Skin of body (tissue), 2 donors: ENCODE measurements around the gene IFT43. TPM values are rescaled to one million over a fixed set of nuclear protein-coding genes. Genes with fewer than 3 reads are reported as not detected.

ENCODE experiments used
- DNase-seq: peaks from one replicate; lab custom pipeline; 2025; lab: John Stamatoyannopoulos, UW
- total RNA-seq: library from RNA; depleted of rRNA; stranded (reverse); fragments of >200 nt; gene quantifications from one replicate; pipeline ENCODE4 v1.2.3, GENCODE V29; 2014

The IFT43 gene
- total RNA-seq, result 24.9 TPM

DNA sequence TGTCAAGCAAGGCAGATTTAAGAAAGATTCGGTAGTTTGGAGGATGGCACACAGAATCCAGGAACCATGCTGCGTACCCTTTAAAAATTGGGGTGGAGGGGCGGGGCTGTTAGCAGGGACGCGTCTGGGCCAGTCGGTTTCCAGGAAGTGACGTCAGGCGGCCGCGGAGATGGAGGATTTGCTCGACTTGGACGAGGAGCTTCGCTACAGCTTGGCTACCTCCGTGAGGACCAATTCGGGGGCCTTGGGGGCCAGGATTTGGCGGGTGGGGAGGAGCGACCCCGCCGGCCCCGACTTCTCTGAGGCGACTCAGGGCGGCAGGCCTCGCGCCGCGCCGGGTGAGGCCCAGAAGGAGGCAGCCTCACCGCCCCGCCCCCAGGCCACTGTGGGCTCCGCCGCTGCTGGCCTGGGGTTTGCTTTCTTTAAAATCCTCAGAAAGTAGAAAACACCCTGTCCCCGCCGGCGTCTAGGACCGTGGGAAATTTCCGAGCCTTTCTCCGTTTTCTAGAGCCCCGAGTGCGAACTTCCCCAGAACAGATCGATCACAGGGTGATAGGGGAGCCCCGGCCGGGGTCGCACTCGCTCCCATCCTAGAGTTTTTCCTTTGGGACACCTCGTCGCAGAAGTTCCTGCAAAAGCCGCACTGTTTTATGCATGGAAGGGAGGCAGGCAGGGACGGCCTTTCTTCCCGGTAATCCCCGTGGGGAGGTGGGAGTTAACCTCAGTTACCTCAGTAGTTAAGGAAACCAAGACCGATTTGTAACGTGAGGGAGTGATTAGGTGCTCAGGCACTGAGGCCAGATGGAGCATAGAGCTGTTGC lies at the start of gene IFT43:
Gene IFT43 (plus strand): TSS at position 146 of the 821 bp plus-strand sequence. CDS start 24 bp downstream, at position 170.
- peak; percentile 78 for DNase-seq

DNA sequence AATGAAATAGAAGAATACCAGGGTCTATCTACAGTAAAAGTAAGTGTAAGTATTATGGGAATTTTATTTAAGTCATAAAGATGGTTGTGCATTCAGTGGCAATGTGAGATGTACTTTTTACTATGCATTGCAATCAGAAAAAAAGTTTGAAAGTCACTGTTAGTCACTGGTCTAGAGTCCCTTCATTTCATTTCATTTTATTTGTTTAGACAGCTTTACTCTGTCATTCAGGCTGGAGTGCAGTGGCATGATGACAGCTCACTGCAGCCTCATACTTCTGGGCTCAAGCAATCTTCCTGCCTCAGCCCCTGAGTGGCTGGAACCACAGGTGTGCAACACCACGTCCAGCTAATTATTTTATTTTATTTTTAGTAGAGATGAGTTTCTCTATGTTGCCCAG lies 46.4 kb upstream of the IFT43 start:
- no peak for DNase-seq

GRCh38 chr14:75941030-75941429 lies 44.5 kb upstream of the IFT43 start:
- no peak for DNase-seq

- no peak for DNase-seq
These were observed 40.8 kb upstream of the IFT43 start for GRCh38 chr14:75944607-75945241.

DNA sequence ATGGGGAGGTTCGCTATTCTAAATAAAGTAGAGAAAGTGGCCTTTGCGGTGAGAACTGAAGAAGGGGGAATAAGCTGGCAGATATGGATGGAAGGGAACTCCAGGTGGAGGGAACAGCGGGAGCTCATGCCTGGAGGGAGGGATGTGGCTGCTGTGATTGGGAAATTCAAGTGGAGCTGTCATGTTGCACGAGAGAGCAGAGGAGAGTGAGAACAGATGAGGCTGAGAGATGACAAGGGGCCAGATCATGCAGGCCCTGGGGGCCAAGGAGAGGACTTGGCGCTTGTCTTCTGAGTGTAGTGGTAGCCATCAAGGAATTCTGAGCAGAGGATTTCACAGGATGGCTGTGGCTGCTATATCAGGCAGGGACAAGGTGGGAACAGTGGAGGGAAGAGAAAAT lies 38.8 kb upstream of the IFT43 start:
- no peak for DNase-seq

GRCh38 chr14:75952489-75952888 lies 33.1 kb upstream of the IFT43 start:
- no peak for DNase-seq

DNA sequence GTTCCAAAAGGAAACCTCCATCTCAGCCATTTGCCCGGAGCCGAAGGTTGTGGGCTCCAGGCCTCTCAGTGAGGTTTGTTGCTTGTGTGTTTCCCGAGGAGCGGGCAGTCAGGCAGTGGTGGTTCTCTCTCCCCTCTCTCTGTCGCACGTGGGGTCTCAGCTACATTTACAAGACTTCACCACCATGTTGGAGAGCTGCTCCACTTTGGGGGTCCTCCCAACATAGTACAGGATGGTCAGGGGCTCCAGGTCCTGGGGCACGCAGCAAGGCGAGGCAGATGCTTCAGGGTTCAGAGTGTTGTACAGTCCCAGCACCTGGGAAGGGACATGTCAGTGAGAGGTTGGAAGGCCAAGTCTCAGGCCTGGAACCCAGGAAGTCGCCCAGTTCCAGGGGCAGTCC lies 26.5 kb upstream of the IFT43 start:
- no peak for DNase-seq

DNA sequence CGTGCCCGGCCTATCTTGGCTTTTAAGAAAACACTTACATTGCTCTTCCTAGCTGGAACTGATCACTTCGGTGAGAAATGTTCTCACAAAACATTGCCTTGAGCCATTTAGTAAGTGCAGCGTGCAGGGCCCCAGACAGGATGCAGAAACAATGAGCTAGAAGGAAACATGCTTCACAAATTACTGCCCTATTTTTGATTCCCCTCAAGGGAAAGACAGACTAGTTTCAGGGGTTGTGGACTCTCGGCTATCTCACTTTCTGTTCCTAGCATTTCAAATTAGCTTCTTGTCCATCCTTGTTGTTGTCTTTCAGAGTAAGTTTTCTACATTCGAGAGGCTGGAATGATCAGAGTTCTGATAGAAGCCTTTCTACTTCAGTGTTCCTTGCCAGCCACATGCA lies 25.3 kb upstream of the IFT43 start:
- peak; percentile 4 for DNase-seq

DNA sequence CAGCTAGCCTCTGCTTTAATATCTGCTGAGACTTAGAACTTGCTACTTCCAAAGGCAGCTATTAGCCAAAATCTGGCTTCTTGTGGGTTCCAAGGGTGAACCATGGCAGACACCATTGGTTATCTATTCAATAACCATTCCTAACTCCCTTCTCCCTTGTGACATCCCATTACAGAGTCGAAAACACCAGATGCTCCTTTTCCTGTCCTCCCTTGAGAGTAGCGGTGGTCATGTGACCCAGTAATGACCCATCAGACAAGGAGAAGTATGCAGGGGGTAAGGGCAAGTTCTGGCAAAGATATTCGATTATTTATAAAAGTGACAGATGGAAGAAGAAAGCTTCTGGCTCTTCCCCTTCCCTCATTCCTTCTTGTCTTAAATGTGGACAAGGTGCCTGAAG lies 23.9 kb upstream of the IFT43 start:
- DNase-seq, result no peak

GRCh38 chr14:75967866-75968265 lies 17.7 kb upstream of the IFT43 start:
- DNase-seq, result no peak

- DNase-seq, result no peak
These were observed 17.1 kb upstream of the IFT43 start for GRCh38 chr14:75968456-75968855.

GRCh38 chr14:75969126-75969525 lies 16.4 kb upstream of the IFT43 start:
- DNase-seq, result no peak

GRCh38 chr14:75969891-75970290 lies 15.7 kb upstream of the IFT43 start:
- DNase-seq, result no peak

GRCh38 chr14:75970989-75971388 lies 14.6 kb upstream of the IFT43 start:
- DNase-seq, result no peak

DNA sequence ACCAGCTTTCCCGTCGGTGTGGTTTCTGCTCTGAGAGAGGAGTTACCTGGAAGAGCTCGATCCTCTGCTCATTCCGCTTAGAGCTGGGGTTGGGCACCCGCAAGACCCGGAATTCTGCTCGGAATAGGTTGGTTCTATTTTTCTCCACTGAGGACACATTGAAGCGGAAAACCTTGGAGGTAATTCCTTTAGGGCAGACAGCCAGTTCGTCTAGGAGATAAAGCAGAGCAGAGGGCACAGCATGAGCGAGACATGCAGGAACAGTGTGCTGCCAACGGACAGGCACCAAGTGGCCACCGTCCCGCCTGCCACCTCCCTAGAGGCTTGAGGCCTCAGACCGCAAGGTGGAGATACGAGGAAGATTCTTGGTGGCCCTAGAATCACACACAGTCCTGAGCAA lies 14.1 kb upstream of the IFT43 start:
- DNase-seq, result no peak

DNA sequence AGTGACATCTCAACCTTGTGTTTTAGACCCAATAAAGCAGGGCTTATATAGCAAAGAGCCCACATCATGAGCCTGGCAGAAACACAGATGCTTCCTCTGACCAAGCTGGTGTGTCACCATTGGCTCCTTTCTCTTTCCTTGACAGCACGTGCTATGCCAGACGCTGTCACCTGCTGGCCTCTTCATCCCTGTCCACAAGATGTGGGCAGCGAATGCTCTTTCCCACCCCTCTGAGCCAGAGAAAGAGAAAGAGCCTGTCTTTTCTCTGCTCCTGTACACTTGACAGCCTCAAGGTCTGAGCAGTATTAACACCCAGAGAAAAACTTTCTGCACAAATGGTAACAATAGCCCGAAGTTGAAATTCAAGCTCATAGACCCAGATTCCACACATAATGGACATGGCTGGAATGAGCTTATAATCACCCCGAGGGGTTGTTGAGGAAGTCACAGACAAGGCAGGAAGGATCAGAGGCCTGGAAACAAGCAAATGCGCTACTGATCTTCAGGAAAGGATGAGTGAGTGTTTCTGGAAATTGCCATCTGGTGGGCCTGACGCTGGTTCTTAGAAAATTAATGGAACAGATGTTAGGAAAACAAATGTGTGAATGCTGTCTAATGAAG lies 12.7 kb upstream of the IFT43 start:
- DNase-seq, result no peak

- DNase-seq, result no peak
These were observed 8.6 kb upstream of the IFT43 start for GRCh38 chr14:75976826-75977581.

DNA sequence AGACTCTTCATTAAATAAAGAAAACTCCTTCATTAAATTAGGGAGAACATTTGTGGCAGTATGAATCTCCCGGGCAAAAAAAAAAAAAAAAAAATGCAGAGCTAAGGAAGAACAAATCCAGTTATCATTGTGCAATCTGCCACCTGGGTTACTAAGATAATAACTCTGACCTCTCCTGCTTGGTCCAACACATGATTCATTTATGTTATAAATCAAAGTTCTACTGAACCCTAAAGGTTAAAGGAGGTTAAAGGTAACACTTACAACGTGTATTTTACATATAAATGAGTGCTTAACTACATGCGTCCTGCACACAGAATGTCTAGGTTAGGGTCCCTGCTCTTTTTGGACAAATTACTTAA lies 8.0 kb upstream of the IFT43 start:
- no peak for DNase-seq

DNA sequence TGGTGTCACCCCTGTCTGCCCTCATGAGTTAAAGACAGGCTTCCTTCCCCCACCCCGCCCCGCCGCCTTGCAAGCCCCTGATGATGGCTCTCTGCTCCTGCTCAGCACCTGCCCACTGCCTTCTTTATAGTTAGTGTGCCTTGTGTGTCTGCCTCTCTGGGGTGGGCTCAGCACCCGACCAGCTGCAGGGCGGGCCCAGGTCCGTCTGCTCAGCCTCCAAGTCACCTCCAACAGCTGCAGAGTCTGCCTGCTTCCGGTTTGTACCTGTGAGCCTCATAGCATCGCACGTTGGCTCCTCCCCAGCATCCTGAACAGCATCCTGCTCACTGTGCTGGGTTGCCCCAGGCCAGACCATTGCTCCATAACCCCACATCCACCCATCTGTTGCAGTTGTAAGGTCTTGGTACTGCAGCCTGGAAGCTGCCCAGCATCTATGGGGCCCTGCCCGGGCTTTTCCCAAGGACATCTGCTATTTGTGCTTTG lies 7.3 kb upstream of the IFT43 start:
- no peak for DNase-seq

GRCh38 chr14:75979071-75979571 lies 6.4 kb upstream of the IFT43 start:
- DNase-seq, result peak; percentile 20
